Gastroesophageal sphincter (tissue), 3 donors: ENCODE data around the gene RGP1.

ENCODE experiments used
- CTCF ChIP-seq, 4 experiments: fragments of 200-600 bp in 2 of 4; fragments of 450-650 bp in 2 of 4; sonication (generic) in 1 of 4; IDR thresholded peaks; one replicate each; pipeline ENCODE4 v1.5.1; 2017 to 2019; ENCODE audit warnings: antibody characterized with exemption in 4 of 4, mild to moderate bottlenecking in 2 of 4, moderate library complexity in 2 of 4
- EP300 ChIP-seq: sonication (generic); formaldehyde crosslinking; IDR thresholded peaks from one replicate; pipeline ENCODE4 v1.6.1; 2017; ENCODE audit warnings: antibody characterized with exemption, mild to moderate bottlenecking
- POLR2A ChIP-seq, 2 donors: fragments of 450-650 bp; IDR thresholded peaks; one replicate each; pipeline ENCODE4 v1.6.1; 2017; ENCODE audit warnings: antibody characterized with exemption in 2 of 2, mild to moderate bottlenecking in 2 of 2, moderate library complexity in 1 of 2
- POLR2AphosphoS5 ChIP-seq: sonication (generic); formaldehyde crosslinking; IDR thresholded peaks from one replicate; pipeline ENCODE4 v1.6.1; 2017; ENCODE audit warnings: antibody characterized with exemption

GRCh38 chr9:35748858-35749514 lies at the start of gene RGP1, which contains the start of gene GBA2:
- peak in 1 of 4 experiments; percentile 13 for TF ChIP-seq CTCF (IDR thresholded peaks at IDR 0.05)
- TF ChIP-seq POLR2A (IDR thresholded peaks at IDR 0.05) = peak; percentile 78 to 82
- peak; percentile 80 for TF ChIP-seq POLR2AphosphoS5
- no peak for TF ChIP-seq EP300
